Measurements from ENCODE around the gene GDAP2. TPM values are rescaled to one million over a fixed set of nuclear protein-coding genes. Genes with fewer than 3 reads are reported as not detected.

The GDAP2 gene
- total RNA-seq, 1 donor from 2014 or later: 28.4 TPM

Other genes with a start within 250 kb of the GDAP2 start
- gene WDR3, start 118 bp upstream of the GDAP2 start, total RNA-seq (ENCODE audit: insufficient read depth, low replicate concordance): 15.6 TPM

Data from umbilical cord (tissue), 1 donor.